CD4-positive, CD25-positive, alpha-beta regulatory T cell (primary cell): Measurements from ENCODE around the gene ME3. TPM values are rescaled to one million over a fixed set of nuclear protein-coding genes. Genes with fewer than 3 reads are reported as not detected.

Source experiments
- ATAC-seq, 2 donors: fragments of 150-1000 bp; cut with Tn5 transposase; one replicate each; pipeline ENCODE4 v1.10.0; 2021; ENCODE audit warnings: low read depth in 2 of 2, moderate number of reproducible peaks in 2 of 2, moderate library complexity in 1 of 2
- DNase-seq, 3 donors: peaks; one replicate each; pipeline versions ENCODE4 v3.0.0 to v3.0.0-alpha.2; 2012 to 2022; ENCODE audit warnings: mixed read lengths in 1 of 3
- H3K27ac ChIP-seq: one replicate; pipeline ENCODE4 v1.7.0; 2013; ENCODE audit warnings: mild to moderate bottlenecking, low read length; ENCODE audit not compliant: insufficient read depth, poor library complexity, severe bottlenecking
- H3K27me3 ChIP-seq: one replicate; pipeline ENCODE4 v1.7.0; 2013; ENCODE audit warnings: low read length; ENCODE audit not compliant: control insufficient read depth, insufficient read depth
- H3K36me3 ChIP-seq: one replicate; pipeline ENCODE4 v1.7.0; 2013; ENCODE audit warnings: mild to moderate bottlenecking, low read length, moderate library complexity; ENCODE audit not compliant: control insufficient read depth, insufficient read depth
- H3K4me1 ChIP-seq: 2 replicates; pipeline ENCODE4 v1.7.0; 2013; ENCODE audit warnings: mild to moderate bottlenecking, low read length; ENCODE audit not compliant: insufficient read depth, control insufficient read depth, poor library complexity, severe bottlenecking
- H3K4me3 ChIP-seq: one replicate; pipeline ENCODE4 v1.7.0; 2013; ENCODE audit warnings: low read depth, mild to moderate bottlenecking, low read length, moderate library complexity
- H3K9me3 ChIP-seq, 2 experiments: 1 replicate in 1 of 2; 2 replicates in 1 of 2; pipeline ENCODE4 v1.7.0; 2013; ENCODE audit warnings: low read length in 2 of 2, mild to moderate bottlenecking in 1 of 2, moderate library complexity in 1 of 2; ENCODE audit not compliant: control insufficient read depth in 2 of 2
- H3K27ac Mint-ChIP-seq, 3 donors: one replicate each; pipeline ENCODE4 v1.8.0; 2020 to 2022; ENCODE audit warnings: mild to moderate bottlenecking in 3 of 3, mixed read lengths in 3 of 3, moderate library complexity in 2 of 3
- H3K27me3 Mint-ChIP-seq: one replicate; pipeline ENCODE4 v1.8.0; 2022; ENCODE audit warnings: mild to moderate bottlenecking, mixed read lengths
- H3K36me3 Mint-ChIP-seq: one replicate; pipeline ENCODE4 v1.8.0; 2020; ENCODE audit warnings: mixed read lengths
- H3K4me1 Mint-ChIP-seq, 4 donors: one replicate each; pipeline ENCODE4 v1.8.0; 2020 to 2022; ENCODE audit warnings: mixed read lengths in 4 of 4, mild to moderate bottlenecking in 1 of 4
- H3K4me3 Mint-ChIP-seq, 4 donors: one replicate each; pipeline ENCODE4 v1.8.0; 2020 to 2022; ENCODE audit warnings: mild to moderate bottlenecking in 4 of 4, mixed read lengths in 4 of 4, moderate library complexity in 3 of 4
- H3K9me3 Mint-ChIP-seq, 7 donors: one replicate each; pipeline ENCODE4 v1.8.0; 2020 to 2022; ENCODE audit warnings: mixed read lengths in 7 of 7, mild to moderate bottlenecking in 3 of 7, moderate library complexity in 2 of 7
- polyA plus RNA-seq, 4 donors: library from polyadenylated mRNA; unstranded; fragments of 300-500 nt; fragmentation: Illumina TruSeq; gene quantifications; one replicate each; pipeline ENCODE4 v1.2.3, GENCODE V29; 2021
- total RNA-seq: library from RNA; stranded (reverse); gene quantifications from one replicate; pipeline ENCODE4 v1.2.3, GENCODE V29; 2022

Gene ME3
- total and polyA plus RNA-seq, 5 donors from 2014 or later, result 0.18 to 1.4 (median 0.38) TPM; not detected in 2

DNA sequence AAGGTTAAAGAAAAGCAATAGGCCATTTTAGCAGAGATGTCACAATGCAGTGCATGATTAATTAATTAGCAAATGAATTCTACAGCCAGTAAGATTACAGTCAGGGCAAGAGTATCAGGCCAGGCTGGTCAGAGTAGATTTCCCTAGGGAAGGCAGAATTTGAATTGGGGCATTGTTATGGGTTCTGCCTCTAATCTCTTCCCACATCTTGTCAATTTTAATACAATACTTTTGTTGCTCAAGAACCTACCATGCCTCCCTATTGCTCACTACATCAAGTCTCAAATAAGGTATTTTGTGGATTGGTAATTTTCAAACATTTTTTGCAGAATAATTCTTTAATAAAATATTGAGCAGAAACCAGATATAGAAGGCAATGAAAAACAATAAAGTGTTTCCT lies 194.1 kb downstream of the ME3 start:
- no peak overlapping the region for H3K27ac Mint-ChIP-seq
- no peak for DNase-seq
- H3K36me3 Mint-ChIP-seq, result no peaks in the 10 kb centered on the region
- Histone ChIP-seq H3K9me3 (no peaks in the 10 kb centered on the region), H3K4me1 (no peaks in the 10 kb centered on the region), H3K36me3 (no peaks in the 10 kb centered on the region), H3K27me3 (no peaks in the 10 kb centered on the region), H3K27ac (no peak overlapping the region), H3K4me3 (no peak overlapping the region)
- no peaks in the 10 kb centered on the region for H3K27me3 Mint-ChIP-seq
- no peak overlapping the region for H3K4me3 Mint-ChIP-seq
- no peak for ATAC-seq
- H3K9me3 Mint-ChIP-seq, result peaks cover 0 to 2% (median 0%) of the 10 kb centered on the region in 7 donors
- no peaks in the 10 kb centered on the region for H3K4me1 Mint-ChIP-seq

- no peak overlapping the region for H3K27ac ChIP-seq
- H3K36me3 ChIP-seq, result no peaks in the 10 kb centered on the region
- Mint-ChIP-seq H3K27me3 (no peaks in the 10 kb centered on the region), H3K36me3 (no peaks in the 10 kb centered on the region), H3K9me3 (peaks cover 0 to 2% (median 0%) of the 10 kb centered on the region in 7 donors), H3K4me3 (no peak overlapping the region), H3K4me1 (no peaks in the 10 kb centered on the region), H3K27ac (no peak overlapping the region)
- no peaks in the 10 kb centered on the region for H3K4me1 ChIP-seq
- no peaks in the 10 kb centered on the region for H3K27me3 ChIP-seq
- no peak overlapping the region for H3K4me3 ChIP-seq
- DNase-seq (no peak), ATAC-seq (no peak)
- no peaks in the 10 kb centered on the region for H3K9me3 ChIP-seq
Observed at GRCh38 chr11:86477495-86478155, 194.8 kb downstream of the ME3 start.

DNA sequence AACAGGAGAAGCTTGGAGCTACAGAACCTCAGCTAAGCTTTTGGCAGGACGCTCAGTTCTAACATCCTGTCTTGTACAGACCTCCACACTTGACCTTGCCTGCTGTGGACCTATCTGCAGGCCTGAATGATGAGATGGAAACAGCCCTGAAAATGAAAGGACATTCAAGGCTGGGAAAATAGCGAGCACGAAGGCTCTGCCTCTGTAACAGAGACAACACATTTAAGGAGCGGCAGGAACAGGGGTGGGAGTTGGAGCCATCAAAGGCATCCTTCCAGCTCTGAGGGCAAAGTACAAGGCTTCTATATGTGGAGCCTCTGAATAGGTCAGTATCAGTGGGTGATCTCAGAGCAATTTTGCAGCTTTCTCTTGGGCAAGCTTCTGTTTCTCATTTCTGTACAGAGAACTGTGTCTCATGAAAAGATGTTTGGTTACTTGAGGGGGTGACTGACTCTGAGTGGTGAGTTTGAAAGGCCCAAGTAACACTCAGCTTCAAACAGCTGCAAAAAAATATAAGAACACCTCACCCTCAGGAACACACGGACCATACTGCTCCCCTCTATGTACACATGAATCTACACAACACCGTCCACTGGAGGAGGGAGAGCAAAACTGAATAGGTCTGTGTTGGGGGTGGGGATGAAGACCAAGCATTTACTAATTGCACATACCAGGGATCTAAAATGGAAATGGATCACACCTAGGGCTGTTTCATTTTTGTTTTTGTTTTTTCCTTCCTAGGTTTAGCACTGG lies 196.1 kb downstream of the ME3 start:
- no peaks in the 10 kb centered on the region for H3K4me1 ChIP-seq
- no peak for ATAC-seq
- H3K9me3 Mint-ChIP-seq, result peaks cover 0 to 2% (median 0%) of the 10 kb centered on the region in 7 donors

DNA sequence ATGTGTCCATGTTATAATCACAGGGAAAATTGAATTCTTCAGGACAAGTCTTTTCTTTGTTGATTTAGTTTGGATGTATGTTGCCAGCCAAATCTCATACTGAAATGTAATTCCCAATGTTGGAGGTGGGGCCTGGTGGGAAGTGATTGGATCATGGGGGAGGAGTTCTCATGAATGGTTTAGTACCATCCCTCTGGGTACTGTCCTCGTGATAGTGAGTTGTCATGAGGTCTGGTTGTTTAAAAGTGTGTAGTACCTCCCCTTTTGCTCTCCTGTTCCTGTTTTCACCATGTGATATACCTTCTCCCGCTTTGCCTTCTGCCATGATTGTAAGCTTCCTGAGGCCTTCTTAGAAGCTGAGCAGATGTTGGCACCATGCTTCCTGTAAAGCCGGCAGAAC lies 197.4 kb downstream of the ME3 start:
- peaks cover 3% of the 10 kb centered on the region for H3K36me3 Mint-ChIP-seq
- H3K27ac Mint-ChIP-seq, result no peak overlapping the region

More for the DNA sequence above, 196.1 kb downstream of the ME3 start:
- peaks cover 3% of the 10 kb centered on the region for H3K36me3 Mint-ChIP-seq
- Histone ChIP-seq H3K4me3 (no peak overlapping the region), H3K9me3 (no peaks in the 10 kb centered on the region), H3K36me3 (no peaks in the 10 kb centered on the region), H3K27me3 (no peaks in the 10 kb centered on the region), H3K27ac (no peak overlapping the region)
- no peaks in the 10 kb centered on the region for H3K27me3 Mint-ChIP-seq
- DNase-seq, result no peak
- no peak overlapping the region for H3K27ac Mint-ChIP-seq
- no peak overlapping the region for H3K4me3 Mint-ChIP-seq
- no peaks in the 10 kb centered on the region for H3K4me1 Mint-ChIP-seq

GRCh38 chr11:86473991-86474833 lies 198.2 kb downstream of the ME3 start:
- H3K9me3 Mint-ChIP-seq, result peaks cover 0 to 2% (median 0%) of the 10 kb centered on the region in 7 donors
- no peaks in the 10 kb centered on the region for H3K9me3 ChIP-seq
- no peak overlapping the region for H3K27ac ChIP-seq
- H3K4me3 ChIP-seq, result no peak overlapping the region
- H3K27ac Mint-ChIP-seq, result no peak overlapping the region
- H3K27me3 ChIP-seq, result no peaks in the 10 kb centered on the region
- no peaks in the 10 kb centered on the region for H3K4me1 ChIP-seq
- H3K4me1 Mint-ChIP-seq, result no peaks in the 10 kb centered on the region
- H3K36me3 ChIP-seq, result no peaks in the 10 kb centered on the region
- no peaks in the 10 kb centered on the region for H3K27me3 Mint-ChIP-seq
- peaks cover 3% of the 10 kb centered on the region for H3K36me3 Mint-ChIP-seq
- DNase-seq, result no peak
- ATAC-seq, result no peak
- no peak overlapping the region for H3K4me3 Mint-ChIP-seq

More for the DNA sequence above, 197.4 kb downstream of the ME3 start:
- no peaks in the 10 kb centered on the region for H3K4me1 ChIP-seq
- no peaks in the 10 kb centered on the region for H3K9me3 ChIP-seq
- no peaks in the 10 kb centered on the region for H3K4me1 Mint-ChIP-seq
- no peak overlapping the region for H3K27ac ChIP-seq
- no peak for ATAC-seq
- no peak overlapping the region for H3K4me3 Mint-ChIP-seq
- peaks cover 0 to 2% (median 0%) of the 10 kb centered on the region in 7 donors for H3K9me3 Mint-ChIP-seq
- no peaks in the 10 kb centered on the region for H3K27me3 Mint-ChIP-seq
- no peak for DNase-seq
- H3K36me3 ChIP-seq, result no peaks in the 10 kb centered on the region
- no peak overlapping the region for H3K4me3 ChIP-seq
- H3K27me3 ChIP-seq, result no peaks in the 10 kb centered on the region

GRCh38 chr11:86469491-86470388 lies 202.7 kb downstream of the ME3 start:
- DNase-seq, result no peak
- H3K27me3 ChIP-seq, result no peaks in the 10 kb centered on the region
- H3K27ac ChIP-seq, result no peak overlapping the region
- no peaks in the 10 kb centered on the region for H3K36me3 ChIP-seq
- no peak overlapping the region for H3K4me3 Mint-ChIP-seq
- H3K27ac Mint-ChIP-seq, result no peak overlapping the region
- no peaks in the 10 kb centered on the region for H3K4me1 Mint-ChIP-seq
- no peak for ATAC-seq
- peaks cover 3% of the 10 kb centered on the region for H3K36me3 Mint-ChIP-seq
- H3K9me3 ChIP-seq, result no peaks in the 10 kb centered on the region
- H3K27me3 Mint-ChIP-seq, result peaks cover 4% of the 10 kb centered on the region
- no peaks in the 10 kb centered on the region for H3K4me1 ChIP-seq
- no peak overlapping the region for H3K4me3 ChIP-seq
- H3K9me3 Mint-ChIP-seq, result peaks cover 0 to 2% (median 0%) of the 10 kb centered on the region in 7 donors

- Mint-ChIP-seq H3K36me3 (peaks cover 3% of the 10 kb centered on the region), H3K9me3 (peaks cover 0 to 2% (median 0%) of the 10 kb centered on the region in 7 donors), H3K4me3 (no peak overlapping the region), H3K27me3 (peaks cover 8% of the 10 kb centered on the region), H3K4me1 (no peaks in the 10 kb centered on the region), H3K27ac (peak overlapping the region in 1 of 3 donors; percentile 4)
- ATAC-seq, result no peak
- Histone ChIP-seq H3K27ac (no peak overlapping the region), H3K27me3 (no peaks in the 10 kb centered on the region), H3K4me1 (no peaks in the 10 kb centered on the region), H3K4me3 (no peak overlapping the region), H3K9me3 (no peaks in the 10 kb centered on the region), H3K36me3 (no peaks in the 10 kb centered on the region)
- no peak for DNase-seq
Observed at GRCh38 chr11:86468169-86468568, 204.2 kb downstream of the ME3 start.
